ENCODE measurements around the gene OR11H1. TPM values are rescaled to one million over a fixed set of nuclear protein-coding genes. Genes with fewer than 3 reads are reported as not detected.
"Not testable (repeated sequence)": the region's sequence is repeated elsewhere in the genome, so short reads cannot be mapped to it uniquely, and the experiment has no call there.

The OR11H1 gene, protein sequence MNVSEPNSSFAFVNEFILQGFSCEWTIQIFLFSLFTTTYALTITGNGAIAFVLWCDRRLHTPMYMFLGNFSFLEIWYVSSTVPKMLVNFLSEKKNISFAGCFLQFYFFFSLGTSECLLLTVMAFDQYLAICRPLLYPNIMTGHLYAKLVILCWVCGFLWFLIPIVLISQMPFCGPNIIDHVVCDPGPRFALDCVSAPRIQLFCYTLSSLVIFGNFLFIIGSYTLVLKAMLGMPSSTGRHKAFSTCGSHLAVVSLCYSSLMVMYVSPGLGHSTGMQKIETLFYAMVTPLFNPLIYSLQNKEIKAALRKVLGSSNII
- not detected for polyA plus RNA-seq (ENCODE audit: insufficient read length in 3 of 3)
- long read RNA-seq, donor 1: 0 reads
- long read RNA-seq, donor 2: 0 reads
- long read RNA-seq, donor 3: 0 reads
- long read RNA-seq, donor 4: 0 reads
- long read RNA-seq, donor 5: 0 reads
- long read RNA-seq, donor 6: 0 reads
- long read RNA-seq, donor 7: 0 reads
- long read RNA-seq, donor 8: 0 reads
- long read RNA-seq, donor 9: 0 reads
- long read RNA-seq, donor 10: 0 reads
- long read RNA-seq, donor 11: 0 reads
- long read RNA-seq, donor 12: 0 reads
- long read RNA-seq, donor 13: 0 reads
- long read RNA-seq, donor 14: 0 reads
- long read RNA-seq, donor 15: 0 reads
- long read RNA-seq, donor 16: 0 reads

DNA sequence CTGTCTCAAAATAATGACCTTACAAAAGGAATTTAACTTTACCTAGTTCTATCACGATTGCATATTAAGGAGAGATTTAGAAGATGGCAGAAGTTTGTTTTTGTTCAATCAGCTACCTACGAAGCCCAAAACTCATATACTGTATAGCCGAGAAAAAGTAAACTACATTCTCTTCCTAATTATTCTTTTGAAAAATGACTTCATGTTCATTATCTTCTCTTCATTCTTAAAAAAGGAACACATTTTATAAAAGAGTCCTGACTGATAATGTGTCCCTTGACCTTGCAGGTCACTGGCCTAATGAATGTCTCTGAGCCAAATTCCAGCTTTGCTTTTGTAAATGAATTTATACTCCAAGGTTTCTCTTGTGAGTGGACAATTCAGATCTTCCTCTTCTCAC lies at the start of gene OR11H1:
OR11H1 (plus strand) TSS at position 301 of the 400 bp plus-strand sequence; CDS start at position 301, 0 bp downstream.
- not testable (repeated sequence) for DNase-seq

DNA sequence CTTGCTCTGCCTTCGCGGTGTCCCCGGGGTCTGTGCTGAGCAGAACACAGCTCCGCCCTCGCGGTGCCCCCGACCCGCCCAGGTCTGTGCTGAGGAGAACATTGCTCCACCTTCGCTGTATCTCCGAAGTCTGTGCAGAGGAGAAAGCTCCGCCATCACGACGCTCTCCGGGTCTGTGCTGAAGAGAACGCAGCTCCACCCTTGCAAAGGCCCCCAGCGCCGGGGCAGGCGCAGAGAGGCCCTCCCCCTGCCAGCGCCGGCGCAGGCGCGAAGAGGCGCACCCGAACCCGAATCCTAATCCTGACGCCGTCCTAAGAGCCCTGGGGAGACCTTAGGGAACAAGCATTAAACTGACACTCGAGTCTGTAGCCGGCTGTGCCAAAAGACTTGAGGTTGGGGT lies 18.0 kb upstream of the OR11H1 start:
- not testable (repeated sequence) for DNase-seq

DNA sequence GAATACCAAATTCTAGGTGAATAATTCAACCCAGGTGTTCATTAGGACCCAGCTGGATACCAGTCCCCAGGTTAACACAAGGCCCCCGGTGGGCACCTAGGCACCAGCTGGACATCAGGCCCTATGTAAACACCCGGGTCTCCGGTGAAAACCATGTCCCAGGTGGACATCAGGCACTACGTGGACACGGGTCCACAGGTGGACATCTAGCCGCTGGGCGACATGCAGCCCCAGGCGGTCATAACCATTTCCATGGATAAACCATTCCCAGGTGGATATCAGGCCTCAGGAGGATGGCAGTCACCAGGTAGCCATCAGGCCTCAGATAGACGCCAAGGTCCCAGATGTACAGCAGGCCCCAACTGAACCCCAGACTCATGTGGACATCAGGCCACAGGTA lies 12.1 kb upstream of the OR11H1 start:
- not testable (repeated sequence) for DNase-seq

DNA sequence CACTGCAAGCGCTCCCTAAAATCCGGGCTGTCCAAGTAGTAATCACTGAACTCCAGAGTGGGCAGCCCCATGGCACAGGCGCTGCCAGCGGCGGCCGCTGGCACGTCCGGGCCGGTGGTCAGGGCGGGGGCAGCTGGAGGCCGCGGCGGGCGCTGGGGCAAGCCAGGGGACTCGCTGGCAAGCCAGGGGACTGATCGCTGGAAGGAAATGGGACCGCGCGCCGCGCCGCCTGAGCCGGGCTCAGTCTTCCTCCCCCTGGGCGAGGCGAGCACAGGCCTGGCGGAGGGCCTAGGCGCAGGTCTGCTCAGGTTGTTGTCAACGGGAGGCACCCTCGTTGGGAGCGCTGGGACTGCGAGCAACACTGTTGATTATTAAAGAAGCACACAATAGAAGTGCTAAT lies 25.8 kb downstream of the OR11H1 start:
- DNase-seq: not testable (repeated sequence)

DNA sequence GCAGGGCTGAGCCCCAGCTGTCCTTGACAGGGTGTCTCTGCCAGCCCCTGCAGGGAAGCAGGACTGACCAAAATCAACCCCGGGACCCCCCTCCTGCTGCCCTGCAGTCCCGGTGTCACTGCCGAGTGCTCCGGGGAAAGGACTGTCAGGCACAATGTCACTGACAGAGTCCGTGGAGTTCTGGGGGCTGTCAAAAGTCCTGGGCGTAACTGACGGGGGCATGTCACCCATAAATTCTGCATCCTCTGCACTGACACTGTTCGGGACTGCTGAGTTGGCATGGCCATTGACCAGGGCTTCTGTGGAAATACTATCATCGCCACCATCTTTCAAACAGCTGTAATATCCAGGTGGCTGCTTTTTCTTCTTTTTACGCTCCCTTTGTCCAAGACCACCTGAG lies 35.5 kb downstream of the OR11H1 start:
- not testable (repeated sequence) for DNase-seq

DNA sequence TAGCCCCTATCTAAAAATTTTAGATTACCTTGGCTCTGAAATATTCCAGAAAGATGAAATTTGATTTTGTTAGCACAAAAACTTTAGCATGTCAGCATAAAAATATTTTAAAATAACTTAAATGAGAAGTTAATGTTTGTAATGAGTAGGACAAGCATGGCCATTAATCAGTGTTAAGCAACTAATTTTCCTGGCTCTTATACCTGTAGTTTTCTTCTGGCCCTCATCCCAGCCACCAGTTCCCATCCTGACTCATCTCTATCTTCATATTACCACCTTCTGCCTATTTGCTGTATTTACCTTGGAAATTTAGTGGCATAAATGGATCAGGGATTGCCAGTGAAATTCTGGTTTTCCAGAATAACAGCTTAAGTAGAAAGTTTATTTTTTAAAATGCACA lies 37.1 kb downstream of the OR11H1 start:
- DNase-seq: not testable (repeated sequence)

Other genes starting within 250 kb of the OR11H1 start
- gene POTEH, start 161.8 kb downstream of the OR11H1 start, polyA plus RNA-seq (ENCODE audit: insufficient read length in 3 of 3): not detected